K562 (cell line): ENCODE data around the gene SLC9A3. TPM values are rescaled to one million over a fixed set of nuclear protein-coding genes. Genes with fewer than 3 reads are reported as not detected.

Experiments used
- ATAC-seq: fragments of 200-7000 bp; cut with Tn5 transposase; 3 replicates; pipeline ENCODE4 v1.9.1; 2020; ENCODE audit warnings: moderate library complexity
- BruUV-seq: library from RNA; stranded (reverse); fragments of 400-500 nt; replicated peaks from 2 replicates; lab custom pipeline; 2021; lab: Mats Ljungman, UMichigan
- CTCF ChIA-PET: fragments of 300-600 bp; formaldehyde crosslinking; extraction: SDS; loops from one replicate; lab custom pipeline; 2021; ENCODE audit warnings: low intra/inter-chr PET ratio; lab: Yijun Ruan, JAX
- POLR2A ChIA-PET: fragments of 300-600, 350-650 bp; sonication (Branson Sonifier 250); formaldehyde crosslinking; extraction: SDS; loops from one replicate; lab custom pipeline; 2021; ENCODE audit warnings: antibody characterized with exemption, inconsistent platforms; lab: Yijun Ruan, JAX
- DNase-seq, 4 experiments: peaks; one replicate each; pipeline versions ENCODE4 v3.0.0 to v3.0.0-alpha.2; 2011 to 2018; ENCODE audit warnings: low spot score in 3 of 4, mixed read lengths in 3 of 4; ENCODE audit errors: extremely low read depth in 1 of 4
- FAIRE-seq: peaks from 2 replicates; lab custom pipeline; 2011; peaks lifted over from hg19 to GRCh38; lab: Jason Lieb, UNC
- H2AFZ ChIP-seq: 2 replicates; pipeline ENCODE4 v1.6.0; 2011; ENCODE audit warnings: low read depth, low read length, control low read depth, inconsistent platforms
- H3K27ac ChIP-seq: fragments of 200-600 bp; 3 replicates; pipeline ENCODE4 v1.8.0; 2011; ENCODE audit warnings: low read depth, mild to moderate bottlenecking, control low read depth, inconsistent platforms, low read length, moderate library complexity, mixed read lengths; ENCODE audit errors: extremely low read depth
- H3K27me3 ChIP-seq, 2 experiments: fragments of 300-600 bp in 1 of 2; 2 replicates in 1 of 2; 3 replicates in 1 of 2; pipeline versions ENCODE4 v1.6.0 to v1.8.0; 2011; ENCODE audit warnings: inconsistent platforms in 2 of 2, low read length in 2 of 2, mild to moderate bottlenecking in 1 of 2, mixed read lengths in 1 of 2, moderate library complexity in 1 of 2; ENCODE audit not compliant: control insufficient read depth in 2 of 2, insufficient read depth in 2 of 2
- H3K36me3 ChIP-seq: fragments of 300-600 bp; 3 replicates; pipeline ENCODE4 v1.8.0; 2011; ENCODE audit warnings: mild to moderate bottlenecking, low read length, inconsistent platforms; ENCODE audit not compliant: control insufficient read depth, insufficient read depth
- H3K4me1 ChIP-seq, 2 experiments: fragments of 200-600 bp in 1 of 2; replicated peaks in 1 of 2; 2 replicates in 1 of 2; 3 replicates in 1 of 2; pipeline versions ENCODE4 v1.5.1 to v1.8.0; 2011; ENCODE audit warnings: inconsistent platforms in 2 of 2, low read length in 2 of 2, mild to moderate bottlenecking in 1 of 2, mixed read lengths in 1 of 2, moderate library complexity in 1 of 2; ENCODE audit not compliant: control insufficient read depth in 2 of 2, insufficient read depth in 2 of 2
- H3K4me2 ChIP-seq: 2 replicates; pipeline ENCODE4 v1.6.1; 2011; ENCODE audit warnings: low read length, control low read depth, inconsistent platforms, mixed read lengths; ENCODE audit not compliant: insufficient read depth
- H3K4me3 ChIP-seq: fragments of 200-600 bp; sonication (generic), shearing (Covaris generic); 2 replicates; pipeline ENCODE4 v1.5.1; 2016; ENCODE audit warnings: control low read depth, inconsistent platforms
- H3K79me2 ChIP-seq: fragments of 200-600 bp; 3 replicates; pipeline ENCODE4 v1.8.0; 2011; ENCODE audit warnings: low read length, inconsistent platforms; ENCODE audit not compliant: control insufficient read depth, insufficient read depth
- H3K9ac ChIP-seq, 2 experiments: 2 replicates each; pipeline versions ENCODE4 v1.6.0 to v1.6.1; 2011; ENCODE audit warnings: low read depth in 2 of 2, low read length in 2 of 2, control low read depth in 1 of 2, inconsistent platforms in 1 of 2, mild to moderate bottlenecking in 1 of 2, mixed read lengths in 1 of 2; ENCODE audit not compliant: insufficient read depth in 1 of 2
- H3K9me1 ChIP-seq: one replicate; pipeline ENCODE4 v1.6.0; 2011; ENCODE audit warnings: inconsistent platforms, mild to moderate bottlenecking, low read length, moderate library complexity; ENCODE audit not compliant: control insufficient read depth, insufficient read depth
- H3K9me3 ChIP-seq: replicated peaks from 2 replicates; pipeline ENCODE4 v1.5.1; 2011; ENCODE audit warnings: low read depth, low read length, inconsistent platforms; ENCODE audit not compliant: control insufficient read depth, insufficient read depth
- H4K20me1 ChIP-seq: replicated peaks from 2 replicates; pipeline ENCODE4 v1.6.1; 2011; ENCODE audit warnings: low read length, inconsistent platforms, mixed read lengths; ENCODE audit not compliant: control insufficient read depth, insufficient read depth
- POLR2AphosphoS2 ChIP-seq: IDR thresholded peaks from 2 replicates; pipeline ENCODE4 v1.6.1; 2012; ENCODE audit warnings: low read length, improper control_type of control experiment
- WGBS: fragments of 100-300 bp; shearing (Covaris generic); methylation state at CpG from one replicate; pipeline ENCODE4 v1.1.6; 2016; ENCODE audit warnings: low coverage, mixed read lengths; ENCODE audit not compliant: insufficient coverage; ENCODE audit errors: missing lambda C conversion rate; 5-methylcytosine and 5-hydroxymethylcytosine counted together
- in situ Hi-C: fragments of 300-500 bp; cut with MboI; formaldehyde crosslinking; loops from 4 replicates; pipeline ENCODE4 v1.15.0; 2018; ENCODE audit warnings: inconsistent platforms, mixed read lengths
- intact Hi-C: fragments of 100-400 bp; cut with micrococcal nuclease; formaldehyde crosslinking; loops from 2 replicates; pipeline ENCODE4 v1.14.2; 2022
- polyA plus RNA-seq, 8 experiments: library from polyadenylated mRNA; depleted of rRNA in 4 of 8; stranded (reverse) in 5 of 8; unstranded in 3 of 8; fragments of >200 nt; fragmentation: Nextera tagmentation in 2 of 8; fragmentation: Illumina TruSeq in 1 of 8; extraction: Ambion mirVana in 2 of 8; extraction: Trizol in 1 of 8; gene quantifications; 2 replicates each; pipeline versions ENCODE4 v1.2.1 to v1.2.3, GENCODE V29; 2011 to 2014; ENCODE audit warnings: inconsistent platforms in 1 of 8, missing spikeins in 1 of 8
- total RNA-seq, 7 experiments: library from RNA; depleted of rRNA in 6 of 7; stranded (reverse); fragments of >200 nt in 6 of 7; fragmentation: Illumina TruSeq in 2 of 7; extraction: Trizol in 2 of 7; gene quantifications; 2 replicates each; pipeline versions ENCODE4 v1.2.1 to v1.2.3, GENCODE V29; 2011 to 2021; ENCODE audit warnings: low replicate concordance in 1 of 7
- TF ChIP-seq, protein P1 (sequence below), 2 experiments: IDR thresholded peaks; 2 replicates each; pipeline ENCODE4 v1.6.1; 2011; ENCODE audit warnings: borderline replicate concordance in 1 of 2, control low read depth in 1 of 2, low read depth in 1 of 2, low read length in 1 of 2, mild to moderate bottlenecking in 1 of 2, mixed read lengths in 1 of 2, moderate library complexity in 1 of 2; ENCODE audit not compliant: insufficient read depth in 1 of 2, insufficient read length in 1 of 2, poor library complexity in 1 of 2, severe bottlenecking in 1 of 2; ENCODE audit errors: extremely low read depth in 1 of 2

Gene SLC9A3
- total and polyA plus RNA-seq, 9 of the 15 experiments (the other 6 are each of a cell fraction or from before 2014, with no cell fraction given) = 1.5 to 5.8 (median 3.7) TPM; not detected in 2

DNA sequence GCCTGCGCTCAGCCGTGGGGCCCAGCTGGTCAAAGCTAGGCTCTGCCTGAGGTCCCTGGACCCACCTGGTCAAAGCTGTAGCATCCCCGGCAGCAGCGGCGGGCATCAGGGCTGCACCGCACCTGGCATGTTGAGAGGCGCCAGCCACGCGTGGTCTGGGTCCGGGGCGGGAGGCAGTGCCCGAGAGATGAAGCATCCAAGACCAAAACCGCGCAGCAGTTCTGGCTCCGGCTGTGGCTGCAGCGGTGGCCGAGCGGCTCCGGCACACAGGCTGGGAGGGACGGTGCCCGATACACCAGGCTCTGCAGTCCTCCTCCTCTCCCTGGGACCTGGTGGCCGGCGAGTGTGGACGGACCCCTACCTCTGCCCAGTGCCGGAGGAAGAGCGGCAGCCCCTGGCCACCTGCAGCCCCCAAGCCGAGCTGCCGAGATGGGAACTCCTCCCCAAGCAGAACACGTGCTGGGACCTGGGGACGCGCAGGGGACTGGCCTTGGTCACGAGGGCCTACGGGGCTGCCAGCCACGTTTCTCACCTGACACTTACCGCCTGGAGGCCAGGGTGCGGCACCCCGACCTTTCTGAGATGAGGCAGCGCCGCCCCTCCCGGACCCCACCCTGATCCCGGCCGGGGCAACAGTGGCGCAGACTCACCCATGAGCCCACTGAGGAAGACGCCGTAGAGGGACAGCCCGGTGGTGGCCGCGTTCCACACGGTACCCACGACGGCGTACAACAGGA lies 33.0 kb downstream of the SLC9A3 start:
- Histone ChIP-seq H3K9me1 (no peaks in the 10 kb centered on the region), H3K27ac (no peak overlapping the region), H3K4me1 (peaks cover 0 to 67% of the 10 kb centered on the region in 2 experiments; a peak in 2 of 5 replicates), H3K4me2 (no peak overlapping the region), H3K36me3 (no peaks in the 10 kb centered on the region), H4K20me1 (peaks cover 9% of the 10 kb centered on the region; the same call in 1 of the 2 replicates), H2AFZ (no peak overlapping the region), H3K9ac (peak overlapping the region in 1 of 2 experiments; percentile 45; a peak in 2 of 4 replicates), H3K79me2 (no peaks in the 10 kb centered on the region), H3K27me3 (peaks cover 41 to 63% of the 10 kb centered on the region in 2 experiments; a peak in 4 of 5 replicates), H3K4me3 (no peak overlapping the region), H3K9me3 (no peaks in the 10 kb centered on the region)
- ATAC-seq (no peak), FAIRE-seq (no peak), DNase-seq (no peak)
- TF ChIP-seq, protein P1, sequence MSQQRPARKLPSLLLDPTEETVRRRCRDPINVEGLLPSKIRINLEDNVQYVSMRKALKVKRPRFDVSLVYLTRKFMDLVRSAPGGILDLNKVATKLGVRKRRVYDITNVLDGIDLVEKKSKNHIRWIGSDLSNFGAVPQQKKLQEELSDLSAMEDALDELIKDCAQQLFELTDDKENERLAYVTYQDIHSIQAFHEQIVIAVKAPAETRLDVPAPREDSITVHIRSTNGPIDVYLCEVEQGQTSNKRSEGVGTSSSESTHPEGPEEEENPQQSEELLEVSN (IDR thresholded peaks at IDR 0.05; ENCODE audit: borderline replicate concordance in 1 of 2, extremely low read depth in 1 of 2, insufficient read depth in 1 of 2, insufficient read length in 1 of 2, low read depth in 1 of 2, low read length in 1 of 2, poor library complexity in 1 of 2, severe bottlenecking in 1 of 2) = peak in 1 of 2 experiments; percentile 22
- no peak for TF ChIP-seq POLR2AphosphoS2
- CTCF ChIA-PET = no interaction called here
- intact Hi-C loops = no loop called here
- 32% methylated on average over 41 of the region's 52 CpGs for WGBS
- in situ Hi-C loops = no loop called here
- BruUV-seq = no TSS peak
- POLR2A ChIA-PET = no interaction called here
